Loucy (cell line): ENCODE results near the gene CAMKMT.
"Not testable (repeated sequence)": the region's sequence is repeated elsewhere in the genome, so short reads cannot be mapped to it uniquely, and the experiment has no call there.

ENCODE experiments used
- H2AFZ ChIP-seq: fragments of 200-600 bp; sonication (generic); 2 replicates; pipeline ENCODE4 v1.6.0; 2016; ENCODE audit warnings: antibody characterized with exemption, mild to moderate bottlenecking, low read length, moderate library complexity
- H3F3A ChIP-seq: fragments of 200-600 bp; 2 replicates; pipeline ENCODE4 v1.6.0; 2016; ENCODE audit warnings: antibody characterized with exemption, low read depth, mild to moderate bottlenecking
- H3K27me3 ChIP-seq: fragments of 200-600 bp; sonication (generic); 2 replicates; pipeline ENCODE4 v1.6.1; 2014; ENCODE audit warnings: low read length, mild to moderate bottlenecking; ENCODE audit not compliant: insufficient read depth, poor library complexity, severe bottlenecking
- H3K36me3 ChIP-seq: fragments of 200-600 bp; sonication (generic); 2 replicates; pipeline ENCODE4 v1.6.1; 2016; ENCODE audit warnings: low read length; ENCODE audit not compliant: insufficient read depth
- H3K4me1 ChIP-seq: fragments of 200-600 bp; sonication (generic); 2 replicates; pipeline ENCODE4 v1.5.1; 2014; ENCODE audit warnings: low read length, mild to moderate bottlenecking; ENCODE audit not compliant: insufficient read depth, poor library complexity, severe bottlenecking
- H3K4me2 ChIP-seq: fragments of 200-600 bp; sonication (generic); 2 replicates; pipeline ENCODE4 v1.6.0; 2014; ENCODE audit warnings: antibody characterized with exemption, low read length, low read depth, mild to moderate bottlenecking; ENCODE audit not compliant: poor library complexity, severe bottlenecking
- H3K4me3 ChIP-seq: fragments of 200-600 bp; sonication (generic); 2 replicates; pipeline ENCODE4 v1.5.1; 2014; ENCODE audit warnings: low read length, mild to moderate bottlenecking, mixed read lengths; ENCODE audit not compliant: poor library complexity, severe bottlenecking
- H3K79me2 ChIP-seq: fragments of 200-600 bp; sonication (generic); 2 replicates; pipeline ENCODE4 v1.6.1; 2014; ENCODE audit warnings: low read length; ENCODE audit not compliant: insufficient read depth
- H3K9ac ChIP-seq: fragments of 200-600 bp; sonication (generic); 2 replicates; pipeline ENCODE4 v1.6.0; 2014; ENCODE audit warnings: mild to moderate bottlenecking, low read depth, low read length, moderate library complexity; ENCODE audit not compliant: poor library complexity, severe bottlenecking
- H3K9me2 ChIP-seq: fragments of 200-600 bp; sonication (generic); replicated peaks from 2 replicates; pipeline ENCODE4 v1.6.1; 2016; ENCODE audit warnings: low read depth, low read length, mixed read lengths
- H3K9me3 ChIP-seq: fragments of 200-600 bp; sonication (generic); 2 replicates; pipeline ENCODE4 v1.6.1; 2014; ENCODE audit warnings: mild to moderate bottlenecking, antibody characterized with exemption, low read length, low read depth; ENCODE audit not compliant: insufficient read depth
- H4K20me1 ChIP-seq: fragments of 200-600 bp; sonication (generic); 2 replicates; pipeline ENCODE4 v1.6.0; 2014; ENCODE audit warnings: antibody characterized with exemption, low read length, mild to moderate bottlenecking; ENCODE audit not compliant: insufficient read depth, poor library complexity, severe bottlenecking
- EZH2phosphoT487 ChIP-seq: fragments of 200-600 bp; IDR thresholded peaks from 2 replicates; pipeline ENCODE4 v1.6.1; 2018; ENCODE audit warnings: antibody characterized with exemption, mild to moderate bottlenecking, moderate library complexity, borderline replicate concordance
- TF ChIP-seq, protein P1 (sequence below): fragments of 200-600 bp; sonication (generic); conservative IDR thresholded peaks from 2 replicates; pipeline ENCODE4 v1.5.1; 2014; ENCODE audit warnings: mild to moderate bottlenecking, antibody characterized with exemption, low read length

CAMKMT gene

DNA sequence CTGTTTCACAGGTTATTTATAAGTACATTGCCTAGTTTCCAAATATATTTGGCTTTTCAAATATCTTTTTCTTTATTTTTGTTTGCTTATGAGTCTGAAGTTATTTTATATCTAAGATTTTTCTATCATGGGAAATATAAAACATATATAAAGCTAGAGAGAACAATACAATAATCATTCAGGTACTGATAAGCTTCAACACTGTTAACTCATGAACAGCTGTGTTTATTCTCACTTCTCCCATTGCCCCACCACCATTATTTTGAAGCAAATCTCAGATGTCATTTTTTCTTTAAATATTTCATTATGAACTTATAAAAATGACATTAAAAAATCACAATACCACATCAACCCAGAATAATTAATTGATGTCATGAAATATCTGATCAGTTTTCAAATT is 9.7 kb downstream of the CAMKMT start:
- TF ChIP-seq, protein P1, sequence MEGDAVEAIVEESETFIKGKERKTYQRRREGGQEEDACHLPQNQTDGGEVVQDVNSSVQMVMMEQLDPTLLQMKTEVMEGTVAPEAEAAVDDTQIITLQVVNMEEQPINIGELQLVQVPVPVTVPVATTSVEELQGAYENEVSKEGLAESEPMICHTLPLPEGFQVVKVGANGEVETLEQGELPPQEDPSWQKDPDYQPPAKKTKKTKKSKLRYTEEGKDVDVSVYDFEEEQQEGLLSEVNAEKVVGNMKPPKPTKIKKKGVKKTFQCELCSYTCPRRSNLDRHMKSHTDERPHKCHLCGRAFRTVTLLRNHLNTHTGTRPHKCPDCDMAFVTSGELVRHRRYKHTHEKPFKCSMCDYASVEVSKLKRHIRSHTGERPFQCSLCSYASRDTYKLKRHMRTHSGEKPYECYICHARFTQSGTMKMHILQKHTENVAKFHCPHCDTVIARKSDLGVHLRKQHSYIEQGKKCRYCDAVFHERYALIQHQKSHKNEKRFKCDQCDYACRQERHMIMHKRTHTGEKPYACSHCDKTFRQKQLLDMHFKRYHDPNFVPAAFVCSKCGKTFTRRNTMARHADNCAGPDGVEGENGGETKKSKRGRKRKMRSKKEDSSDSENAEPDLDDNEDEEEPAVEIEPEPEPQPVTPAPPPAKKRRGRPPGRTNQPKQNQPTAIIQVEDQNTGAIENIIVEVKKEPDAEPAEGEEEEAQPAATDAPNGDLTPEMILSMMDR = no peak
- TF ChIP-seq EZH2phosphoT487 = no peak
- Histone ChIP-seq H2AFZ (no peak overlapping the region), H3K27me3 (no peaks in the 10 kb centered on the region), H3K4me3 (no peak overlapping the region), H3K9ac (no peak overlapping the region), H3K9me2 (no peaks in the 10 kb centered on the region), H3K79me2 (no peaks in the 10 kb centered on the region), H3K4me2 (no peak overlapping the region), H3K4me1 (peaks cover 8% of the 10 kb centered on the region), H3F3A (no peaks in the 10 kb centered on the region), H3K9me3 (no peaks in the 10 kb centered on the region), H4K20me1 (no peaks in the 10 kb centered on the region), H3K36me3 (no peaks in the 10 kb centered on the region)

DNA sequence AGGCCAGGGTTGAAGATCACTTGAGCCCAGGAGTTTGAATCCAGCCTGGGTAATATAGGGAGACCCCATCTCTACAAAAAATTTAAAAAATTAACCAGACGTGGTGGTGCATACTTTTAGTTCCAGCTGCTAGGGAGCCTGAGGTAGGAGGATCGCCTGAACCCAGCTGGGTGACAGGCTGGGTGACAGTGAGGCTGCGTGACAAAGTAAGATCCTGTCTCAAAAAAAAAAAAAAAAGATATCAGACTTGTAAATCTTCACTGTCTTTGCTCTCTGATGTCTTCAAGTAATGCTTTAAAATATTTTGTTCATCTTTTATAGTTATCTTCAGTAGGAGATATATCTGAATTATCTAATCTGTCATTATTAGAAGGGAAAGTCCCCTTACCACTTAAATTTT is 10.5 kb downstream of the CAMKMT start:
- Histone ChIP-seq H3K4me3 (no peak overlapping the region), H3K36me3 (no peaks in the 10 kb centered on the region), H3K4me1 (peaks cover 8% of the 10 kb centered on the region), H3K9me3 (no peaks in the 10 kb centered on the region), H4K20me1 (no peaks in the 10 kb centered on the region), H3K4me2 (no peak overlapping the region), H2AFZ (no peak overlapping the region), H3K9ac (no peak overlapping the region), H3F3A (no peaks in the 10 kb centered on the region), H3K27me3 (no peaks in the 10 kb centered on the region), H3K79me2 (no peaks in the 10 kb centered on the region), H3K9me2 (no peaks in the 10 kb centered on the region)
- no peak for TF ChIP-seq EZH2phosphoT487
- TF ChIP-seq, protein P1 = no peak

DNA sequence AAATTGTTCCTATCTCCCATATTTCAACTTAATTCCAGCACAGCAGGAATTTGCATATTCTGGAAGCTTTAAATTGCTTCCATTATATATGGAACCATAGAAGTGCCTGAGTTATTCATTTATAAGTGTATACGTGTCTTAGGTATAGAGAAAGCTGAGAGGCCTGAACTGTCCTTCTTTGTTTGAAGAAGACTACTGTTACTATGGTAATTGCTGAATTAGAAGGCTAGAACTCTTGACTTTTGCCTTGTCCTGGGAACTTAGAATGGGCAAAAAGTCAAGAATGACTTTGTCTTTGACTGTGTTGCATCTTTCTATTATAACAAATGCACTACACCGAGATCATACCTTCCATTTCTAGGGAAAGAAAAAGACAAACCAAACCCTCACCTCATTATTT is 15.7 kb downstream of the CAMKMT start:
- no peak overlapping the region for H3K4me3 ChIP-seq
- H3K9me2 ChIP-seq = no peaks in the 10 kb centered on the region
- no peaks in the 10 kb centered on the region for H3F3A ChIP-seq
- TF ChIP-seq, protein P1 = no peak
- no peak for TF ChIP-seq EZH2phosphoT487
- no peak overlapping the region for H3K9ac ChIP-seq
- no peaks in the 10 kb centered on the region for H3K9me3 ChIP-seq
- H3K36me3 ChIP-seq = no peaks in the 10 kb centered on the region
- H2AFZ ChIP-seq = no peak overlapping the region
- H3K4me2 ChIP-seq = no peak overlapping the region
- no peaks in the 10 kb centered on the region for H4K20me1 ChIP-seq
- H3K4me1 ChIP-seq = no peaks in the 10 kb centered on the region
- no peaks in the 10 kb centered on the region for H3K79me2 ChIP-seq
- no peaks in the 10 kb centered on the region for H3K27me3 ChIP-seq

DNA sequence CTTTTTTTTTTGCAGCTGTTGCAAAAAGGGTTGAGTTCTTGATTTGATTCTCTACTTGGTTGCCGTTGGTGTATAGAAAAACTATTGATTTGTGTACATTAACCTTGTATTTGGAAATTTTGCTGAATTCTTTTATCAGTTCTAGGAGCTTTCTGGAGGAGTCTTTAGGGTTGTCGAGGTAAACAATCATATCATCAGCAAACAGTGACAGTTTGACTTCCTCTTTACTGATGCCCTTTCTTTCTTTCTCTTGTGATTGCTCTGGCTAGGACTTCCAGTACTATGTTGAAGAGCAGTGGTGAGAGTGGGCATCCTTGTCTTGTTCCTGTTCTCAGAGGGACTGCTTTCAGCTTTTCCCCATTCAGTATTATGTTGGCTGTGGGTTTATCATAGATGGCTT is 23.5 kb downstream of the CAMKMT start:
- H2AFZ ChIP-seq, H3K4me2 ChIP-seq, H3K36me3 ChIP-seq, H3K4me3 ChIP-seq, H4K20me1 ChIP-seq, H3K9me2 ChIP-seq, H3K9ac ChIP-seq, H3F3A ChIP-seq, H3K4me1 ChIP-seq, H3K9me3 ChIP-seq, H3K79me2 ChIP-seq, H3K27me3 ChIP-seq: not testable (repeated sequence)
